Neuronal stem cell (in vitro differentiated cells): ENCODE measurements around the gene TSEN54.

Experiments used
- DNase-seq: peaks from one replicate; pipeline ENCODE4 v3.0.0-alpha.2; 2013; ENCODE audit warnings: low spot score
- H2AFZ ChIP-seq: one replicate; pipeline ENCODE4 v1.6.1; 2013; ENCODE audit warnings: mild to moderate bottlenecking, low read length, inconsistent platforms
- H2AK5ac ChIP-seq: 2 replicates; pipeline ENCODE4 v1.6.1; 2013; ENCODE audit warnings: low read depth, mild to moderate bottlenecking, inconsistent platforms, low read length, moderate library complexity, mixed read lengths
- H2BK120ac ChIP-seq: 2 replicates; pipeline ENCODE4 v1.6.1; 2013; ENCODE audit warnings: low read depth, mild to moderate bottlenecking, inconsistent platforms, low read length, moderate library complexity, mixed read lengths
- H2BK12ac ChIP-seq: one replicate; pipeline ENCODE4 v1.6.1; 2013; ENCODE audit warnings: low read length, inconsistent platforms
- H2BK15ac ChIP-seq: 2 replicates; pipeline ENCODE4 v1.6.1; 2013; ENCODE audit warnings: mild to moderate bottlenecking, low read length, inconsistent platforms, mixed read lengths
- H2BK5ac ChIP-seq: one replicate; pipeline ENCODE4 v1.6.1; 2013; ENCODE audit warnings: inconsistent platforms, mild to moderate bottlenecking, low read length, moderate library complexity
- H3K14ac ChIP-seq: one replicate; pipeline ENCODE4 v1.6.1; 2013; ENCODE audit warnings: low read length, inconsistent platforms
- H3K18ac ChIP-seq: 2 replicates; pipeline ENCODE4 v1.6.1; 2013; ENCODE audit warnings: low read length, inconsistent platforms
- H3K23ac ChIP-seq: 2 replicates; pipeline ENCODE4 v1.6.1; 2013; ENCODE audit warnings: low read depth, mild to moderate bottlenecking, mixed read lengths, low read length, inconsistent platforms; ENCODE audit not compliant: poor library complexity
- H3K27ac ChIP-seq: replicated peaks from 3 replicates; pipeline ENCODE4 v1.5.1; 2013; ENCODE audit warnings: low read length, inconsistent platforms
- H3K27me3 ChIP-seq, 3 experiments: 2 replicates each; pipeline ENCODE4 v1.6.1; 2013; ENCODE audit warnings: low read length in 3 of 3, mild to moderate bottlenecking in 2 of 3, inconsistent platforms in 1 of 3, low read depth in 1 of 3, mixed read lengths in 1 of 3, moderate library complexity in 1 of 3; ENCODE audit not compliant: control insufficient read depth in 3 of 3, insufficient read depth in 3 of 3
- H3K36me3 ChIP-seq, 2 donors: replicated peaks in 1 of 2; 2 replicates each; pipeline ENCODE4 v1.6.1; 2013; ENCODE audit warnings: low read length in 2 of 2; ENCODE audit not compliant: control insufficient read depth in 2 of 2, insufficient read depth in 2 of 2
- H3K4ac ChIP-seq: 2 replicates; pipeline ENCODE4 v1.6.1; 2013; ENCODE audit warnings: inconsistent platforms, mild to moderate bottlenecking, low read length, moderate library complexity
- H3K4me1 ChIP-seq, 2 donors: 1 replicate in 1 of 2; 2 replicates in 1 of 2; pipeline ENCODE4 v1.6.1; 2013; ENCODE audit warnings: low read length in 2 of 2, low read depth in 1 of 2; ENCODE audit not compliant: control insufficient read depth in 2 of 2, insufficient read depth in 1 of 2
- H3K4me2 ChIP-seq: one replicate; pipeline ENCODE4 v1.6.1; 2013; ENCODE audit warnings: mild to moderate bottlenecking, low read length, inconsistent platforms; ENCODE audit not compliant: insufficient read depth, poor library complexity, severe bottlenecking
- H3K4me3 ChIP-seq, 2 donors: 2 replicates each; pipeline ENCODE4 v1.5.1; 2013; ENCODE audit warnings: low read length in 2 of 2, mild to moderate bottlenecking in 2 of 2, inconsistent platforms in 1 of 2, moderate library complexity in 1 of 2
- H3K79me1 ChIP-seq: one replicate; pipeline ENCODE4 v1.6.1; 2013; ENCODE audit warnings: low read depth, mild to moderate bottlenecking, inconsistent platforms, low read length, moderate library complexity
- H3K9ac ChIP-seq: one replicate; pipeline ENCODE4 v1.6.1; 2013; ENCODE audit warnings: mild to moderate bottlenecking, low read depth, low read length, inconsistent platforms; ENCODE audit not compliant: poor library complexity
- H3K9me3 ChIP-seq, 2 donors: replicated peaks in 1 of 2; 2 replicates each; pipeline versions ENCODE3 to v1.6.1; 2013; ENCODE audit warnings: low read length in 2 of 2, mild to moderate bottlenecking in 2 of 2, inconsistent platforms in 1 of 2, low read depth in 1 of 2, mixed read lengths in 1 of 2, moderate library complexity in 1 of 2; ENCODE audit not compliant: control insufficient read depth in 2 of 2, insufficient read depth in 1 of 2
- H4K8ac ChIP-seq: one replicate; pipeline ENCODE4 v1.6.1; 2013; ENCODE audit warnings: low read depth, mild to moderate bottlenecking, inconsistent platforms, low read length, moderate library complexity
- H4K91ac ChIP-seq: one replicate; pipeline ENCODE4 v1.6.1; 2013; ENCODE audit warnings: low read length, low read depth, mild to moderate bottlenecking, inconsistent platforms; ENCODE audit not compliant: poor library complexity
- WGBS, 2 donors: extraction: QIAGEN DNeasy Blood & Tissue Kit; methylation state at CpG; one replicate each; pipeline ENCODE4 v1.1.7; 2013; ENCODE audit warnings: missing lambda C conversion rate in 2 of 2, mixed read lengths in 1 of 2; ENCODE audit not compliant: insufficient read length in 2 of 2, insufficient replicate concordance in 1 of 2; ENCODE audit errors: extremely low coverage in 2 of 2; 5-methylcytosine and 5-hydroxymethylcytosine counted together

Gene TSEN54

GRCh38 chr17:75472119-75472518 is 44.2 kb upstream of the TSEN54 start:
- H3K4me3 ChIP-seq: no peak overlapping the region
- no peak overlapping the region for H4K91ac ChIP-seq
- no peaks in the 10 kb centered on the region for H3K27me3 ChIP-seq
- peaks cover 6 to 32% of the 10 kb centered on the region in 2 donors for H3K36me3 ChIP-seq
- no peak overlapping the region for H3K9ac ChIP-seq
- H3K4me1 ChIP-seq: peaks cover 25 to 26% of the 10 kb centered on the region in 2 donors
- H3K9me3 ChIP-seq: no peaks in the 10 kb centered on the region
- no peak overlapping the region for H2BK120ac ChIP-seq
- no CpG with 5 or more reads among the region's 4 CpGs for WGBS, 2 donors
- no peak overlapping the region for H3K27ac ChIP-seq
- H3K14ac ChIP-seq: no peak overlapping the region
- H2AK5ac ChIP-seq: no peak overlapping the region
- no peak overlapping the region for H2BK15ac ChIP-seq
- H2AFZ ChIP-seq: no peak overlapping the region
- H2BK5ac ChIP-seq: no peak overlapping the region
- H3K79me1 ChIP-seq: no peaks in the 10 kb centered on the region
- H4K8ac ChIP-seq: no peak overlapping the region
- no peak for DNase-seq
- H3K4ac ChIP-seq: no peak overlapping the region
- H3K4me2 ChIP-seq: no peak overlapping the region
- H3K18ac ChIP-seq: no peak overlapping the region
- H3K23ac ChIP-seq: no peak overlapping the region
- no peak overlapping the region for H2BK12ac ChIP-seq

GRCh38 chr17:75473246-75473645 is 43.1 kb upstream of the TSEN54 start:
- Histone ChIP-seq H3K23ac (no peak overlapping the region), H2AK5ac (no peak overlapping the region), H3K4me1 (peaks cover 26 to 27% of the 10 kb centered on the region in 2 donors), H3K9me3 (no peaks in the 10 kb centered on the region), H4K8ac (no peak overlapping the region), H3K4me2 (no peak overlapping the region), H3K9ac (no peak overlapping the region), H3K79me1 (no peaks in the 10 kb centered on the region), H2BK12ac (no peak overlapping the region), H3K27me3 (no peaks in the 10 kb centered on the region), H3K4ac (no peak overlapping the region), H3K36me3 (peaks cover 6 to 37% of the 10 kb centered on the region in 2 donors), H3K18ac (no peak overlapping the region), H2BK120ac (no peak overlapping the region), H3K14ac (no peak overlapping the region), H4K91ac (no peak overlapping the region), H3K4me3 (no peak overlapping the region), H2BK5ac (no peak overlapping the region), H3K27ac (no peak overlapping the region), H2AFZ (no peak overlapping the region), H2BK15ac (no peak overlapping the region)
- no peak for DNase-seq
- no CpG with 5 or more reads among the region's 2 CpGs for WGBS, 2 donors

DNA sequence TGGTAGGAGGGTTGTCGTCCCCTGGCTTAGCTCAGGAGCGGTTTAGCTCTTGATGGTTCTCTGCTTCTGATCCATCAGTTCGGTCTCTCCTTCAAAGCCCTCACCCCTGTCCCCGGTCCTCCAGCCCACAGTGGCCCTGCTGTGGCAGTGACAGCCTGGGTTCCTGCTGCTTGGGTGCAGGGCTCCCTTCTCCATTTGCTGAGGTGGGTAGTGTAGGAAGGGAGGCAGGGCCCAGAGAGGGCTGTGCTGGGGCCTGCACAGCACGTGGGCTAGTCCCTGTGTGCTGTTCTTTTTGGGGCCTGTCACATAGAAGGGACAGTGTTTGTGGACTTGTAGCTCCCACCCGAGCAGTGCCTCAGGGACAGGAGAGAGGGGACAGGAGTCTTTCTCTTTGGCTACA is 41.6 kb upstream of the TSEN54 start:
- Histone ChIP-seq H3K14ac (no peak overlapping the region), H3K9ac (peak overlapping the region; percentile 34), H3K27me3 (no peaks in the 10 kb centered on the region), H2AFZ (no peak overlapping the region), H3K36me3 (peaks cover 6 to 35% of the 10 kb centered on the region in 2 donors), H4K8ac (no peak overlapping the region), H2BK15ac (peak overlapping the region; percentile 62), H4K91ac (no peak overlapping the region), H3K4me1 (peaks cover 33 to 36% of the 10 kb centered on the region in 2 donors), H3K9me3 (no peaks in the 10 kb centered on the region), H2BK5ac (no peak overlapping the region), H2AK5ac (peak overlapping the region; percentile 72), H3K18ac (peak overlapping the region; percentile 94), H3K23ac (no peak overlapping the region), H3K79me1 (no peaks in the 10 kb centered on the region), H3K4me2 (no peak overlapping the region), H3K4ac (no peak overlapping the region), H3K4me3 (no peak overlapping the region), H3K27ac (peak overlapping the region; percentile 61), H2BK12ac (peak overlapping the region; percentile 79), H2BK120ac (peak overlapping the region; percentile 84)
- no CpG with 5 or more reads among the region's 6 CpGs for WGBS, 2 donors
- no peak for DNase-seq

- Histone ChIP-seq H3K9me3 (no peaks in the 10 kb centered on the region), H2BK12ac (no peak overlapping the region), H3K4me2 (no peak overlapping the region), H2AFZ (no peak overlapping the region), H3K79me1 (no peaks in the 10 kb centered on the region), H3K14ac (no peak overlapping the region), H3K4me1 (peaks cover 34 to 39% of the 10 kb centered on the region in 2 donors), H3K4ac (no peak overlapping the region), H3K27me3 (no peaks in the 10 kb centered on the region), H3K4me3 (peak overlapping the region in 1 of 2 donors; percentile 3), H3K23ac (peak overlapping the region; percentile 6), H4K8ac (no peak overlapping the region), H2BK15ac (peak overlapping the region; percentile 92), H2BK120ac (peak overlapping the region; percentile 84), H3K9ac (peak overlapping the region; percentile 34), H4K91ac (no peak overlapping the region), H2BK5ac (no peak overlapping the region), H3K27ac (peak overlapping the region; percentile 61), H3K36me3 (peaks cover 6 to 40% of the 10 kb centered on the region in 2 donors), H2AK5ac (peak overlapping the region; percentile 76), H3K18ac (peak overlapping the region; percentile 94)
- WGBS, 2 donors: no CpG with 5 or more reads among the region's 13 CpGs
- DNase-seq: no peak
Observed at GRCh38 chr17:75475144-75475835, 41.0 kb upstream of the TSEN54 start.
